HG03469 (cell line): Measurements from ENCODE around the gene EHMT1.
"Not testable (repeated sequence)": the region's sequence is repeated elsewhere in the genome, so short reads cannot be mapped to it uniquely, and the experiment has no call there.

Source experiments
- ATAC-seq: cut with Tn5 transposase; IDR thresholded peaks from one replicate; pipeline ENCODE4 v1.9.1; 2021; ENCODE audit warnings: mild to moderate bottlenecking, moderate library complexity, moderate number of reproducible peaks; ENCODE audit not compliant: unreplicated experiment

EHMT1 gene

GRCh38 chr9:137838576-137838975 lies 219.8 kb downstream of the EHMT1 start:
- ATAC-seq, result no peak

DNA sequence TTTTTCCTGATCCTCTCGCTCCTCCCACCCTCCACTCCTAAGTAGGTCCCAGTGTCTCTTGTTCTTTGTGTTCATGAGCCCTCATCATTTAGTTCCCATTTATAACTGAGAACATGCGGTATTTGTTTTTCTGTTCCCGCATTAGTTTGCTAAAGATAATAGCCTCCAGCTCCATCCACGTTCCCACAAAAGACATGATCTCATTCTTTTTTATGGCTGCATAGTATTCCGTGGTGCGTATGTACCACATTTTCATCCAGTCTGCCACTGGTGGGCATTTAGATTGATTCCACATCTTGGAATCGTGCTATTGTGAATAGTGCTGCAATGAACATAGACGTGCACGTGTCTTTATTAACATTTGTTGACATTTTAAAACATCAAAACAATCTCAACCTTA lies 224.6 kb downstream of the EHMT1 start:
- ATAC-seq, result no peak

DNA sequence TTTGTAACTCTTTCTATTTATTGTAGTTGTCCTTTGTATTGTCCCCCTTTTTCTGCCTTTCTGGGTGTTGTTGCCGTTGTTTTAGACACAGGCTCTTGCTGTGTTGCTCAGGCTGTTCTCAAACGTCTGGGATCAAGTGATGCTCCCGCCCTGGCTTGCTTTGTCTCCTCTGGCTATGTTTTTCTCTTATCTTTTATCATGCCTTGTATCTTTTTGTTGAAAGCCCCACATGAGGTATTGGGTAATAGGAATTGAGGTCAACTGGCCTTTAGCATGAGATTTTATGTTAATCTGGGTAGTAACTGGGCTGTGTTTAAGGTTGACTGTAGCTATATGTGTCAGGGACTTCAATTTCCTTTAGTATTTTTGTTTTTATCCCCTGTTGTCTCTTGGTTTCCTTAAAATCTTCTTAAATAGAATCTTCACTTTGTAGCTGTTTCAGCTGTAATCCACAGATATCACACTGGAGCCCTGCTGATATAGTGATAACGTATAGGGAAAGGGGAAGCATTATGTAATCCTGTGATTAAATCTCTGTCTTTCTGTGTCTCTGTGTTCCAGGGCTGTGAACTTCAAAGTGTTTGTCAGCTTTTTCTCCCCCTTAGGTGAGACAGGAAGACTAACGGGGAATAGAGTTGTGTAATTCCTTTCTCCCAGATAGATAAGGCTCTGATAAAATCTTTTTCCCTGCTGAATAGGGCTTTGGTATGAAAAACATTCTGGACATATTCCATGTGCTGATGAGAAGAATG lies 232.9 kb downstream of the EHMT1 start:
- ATAC-seq, result no peak

GRCh38 chr9:137853392-137853995 lies 234.7 kb downstream of the EHMT1 start:
- ATAC-seq, result no peak

- no peak for ATAC-seq
Observed at GRCh38 chr9:137860361-137860760, 241.6 kb downstream of the EHMT1 start.

DNA sequence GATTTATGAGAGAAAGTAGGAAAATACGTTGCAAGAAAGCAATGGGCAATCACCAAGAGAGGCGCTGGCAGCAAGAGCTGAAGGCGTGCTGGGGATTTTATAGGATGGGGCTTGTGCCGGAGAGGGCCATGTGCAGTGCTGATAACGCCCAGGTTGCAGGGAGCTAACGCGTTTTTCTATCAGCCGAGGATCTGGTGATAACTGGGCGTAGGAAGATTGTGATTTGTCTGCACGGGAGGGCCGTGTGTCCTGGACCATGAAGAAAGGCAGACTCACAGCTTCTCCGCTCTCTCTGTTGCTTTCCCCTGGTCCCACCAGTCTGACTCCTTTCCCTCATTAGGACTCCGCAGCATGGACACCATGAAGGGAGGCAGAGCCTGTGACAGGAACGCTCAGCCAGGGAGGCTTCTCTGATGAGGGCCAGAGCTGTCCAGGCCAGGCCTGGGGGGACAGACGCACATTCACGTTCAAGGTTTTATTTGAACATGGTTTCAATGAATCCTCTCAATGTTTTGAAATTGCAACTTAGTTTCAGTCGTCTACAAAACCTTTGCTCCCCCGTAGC lies 246.9 kb downstream of the EHMT1 start:
- no peak for ATAC-seq

- no peak for ATAC-seq
Observed at GRCh38 chr9:137866226-137867141, 247.7 kb downstream of the EHMT1 start.

- no peak for ATAC-seq
Observed at GRCh38 chr9:137870432-137870831, 251.6 kb downstream of the EHMT1 start.

GRCh38 chr9:137872296-137872695 lies 253.5 kb downstream of the EHMT1 start:
- no peak for ATAC-seq

GRCh38 chr9:137873408-137873807 lies 254.6 kb downstream of the EHMT1 start:
- ATAC-seq, result no peak

DNA sequence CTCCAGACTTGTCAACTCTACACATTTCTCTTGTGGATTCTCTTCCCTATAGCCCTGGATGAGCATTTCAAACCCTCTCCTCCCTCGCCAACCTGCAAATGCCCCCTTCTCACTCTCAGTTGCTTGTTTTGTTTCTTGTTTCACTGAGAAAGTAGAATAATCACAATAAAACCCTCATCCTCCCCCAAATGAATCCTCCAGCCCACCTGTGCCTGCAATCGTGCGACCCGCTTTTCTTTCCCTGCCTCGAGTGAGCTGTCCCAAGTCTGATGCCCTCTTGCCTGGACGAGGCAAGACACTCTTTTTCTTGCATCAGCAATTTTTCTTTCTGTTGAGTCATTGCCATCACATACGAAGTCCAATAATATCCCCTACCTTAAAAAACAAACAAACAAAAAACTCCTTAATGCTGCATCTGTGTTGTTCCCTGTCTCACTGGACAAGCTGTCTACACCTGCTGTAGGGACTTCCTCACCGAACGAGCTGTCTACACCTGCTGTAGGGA lies 255.1 kb downstream of the EHMT1 start:
- no peak for ATAC-seq

DNA sequence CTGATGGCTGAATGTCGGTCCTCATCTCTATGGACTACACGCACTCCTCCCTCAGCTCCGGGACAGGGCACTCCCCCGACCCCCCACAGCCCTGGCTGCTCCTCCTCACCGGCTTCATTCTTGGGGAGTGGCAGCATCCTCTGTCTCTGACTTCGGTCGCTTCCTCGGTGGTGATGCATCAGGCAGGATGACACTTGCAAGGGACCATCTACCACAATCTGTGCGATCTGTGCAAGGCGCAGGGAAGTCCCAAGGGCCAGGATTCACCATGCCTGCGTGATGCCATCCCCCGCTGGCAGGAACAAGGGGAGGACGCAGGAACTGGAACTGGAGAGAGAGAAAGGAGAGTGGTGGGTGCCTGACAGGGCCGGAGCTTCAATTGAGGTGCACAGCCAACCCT lies 256.5 kb downstream of the EHMT1 start:
- no peak for ATAC-seq

DNA sequence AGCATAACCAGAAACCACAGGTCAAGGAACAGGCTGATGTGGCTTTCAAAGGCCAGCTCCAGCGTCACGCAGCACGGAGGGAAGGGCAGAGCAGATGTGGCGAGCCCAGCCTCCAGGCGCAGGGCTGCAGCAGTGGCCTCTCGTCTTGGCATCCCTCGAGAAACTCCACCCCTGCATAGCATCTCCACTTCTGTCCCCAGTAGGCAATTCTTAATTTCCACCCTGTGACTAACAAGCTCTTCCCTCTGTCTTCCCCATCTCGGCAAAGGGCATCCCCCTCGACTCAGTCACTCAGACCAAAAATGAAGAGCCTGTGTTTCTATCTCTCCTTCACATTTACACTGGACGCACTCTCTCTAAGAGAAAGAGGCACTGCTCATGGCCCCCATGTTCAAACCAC lies 257.0 kb downstream of the EHMT1 start:
- no peak for ATAC-seq

DNA sequence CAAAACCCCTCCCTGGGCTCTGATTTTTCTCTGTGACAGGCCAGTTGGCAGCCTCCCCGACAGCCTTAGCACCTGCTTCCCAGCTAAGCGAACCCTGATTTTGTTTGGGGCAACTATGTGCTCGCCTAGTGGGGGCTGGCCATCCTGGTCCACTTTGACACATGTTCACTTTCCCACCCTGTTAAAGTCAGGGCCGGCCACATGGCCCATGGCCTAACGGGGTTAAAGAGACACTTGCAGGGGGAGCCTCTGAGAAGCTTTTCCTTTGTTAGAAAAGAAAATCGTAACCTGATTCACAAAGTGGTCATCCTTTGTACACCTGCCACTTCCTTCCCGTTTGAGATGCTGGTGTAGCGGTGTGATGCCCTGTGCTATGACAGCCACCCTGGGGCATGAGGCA lies 257.5 kb downstream of the EHMT1 start:
- no peak for ATAC-seq

GRCh38 chr9:137876781-137877386 lies 258.1 kb downstream of the EHMT1 start:
- no peak for ATAC-seq

- not testable (repeated sequence) for ATAC-seq
Observed at GRCh38 chr9:137877506-137878122, 258.8 kb downstream of the EHMT1 start, which contains the start of gene CACNA1B. Gene CACNA1B (plus strand): TSS chr9:137877782. CDS start chr9:137877934, 152 bp downstream.

DNA sequence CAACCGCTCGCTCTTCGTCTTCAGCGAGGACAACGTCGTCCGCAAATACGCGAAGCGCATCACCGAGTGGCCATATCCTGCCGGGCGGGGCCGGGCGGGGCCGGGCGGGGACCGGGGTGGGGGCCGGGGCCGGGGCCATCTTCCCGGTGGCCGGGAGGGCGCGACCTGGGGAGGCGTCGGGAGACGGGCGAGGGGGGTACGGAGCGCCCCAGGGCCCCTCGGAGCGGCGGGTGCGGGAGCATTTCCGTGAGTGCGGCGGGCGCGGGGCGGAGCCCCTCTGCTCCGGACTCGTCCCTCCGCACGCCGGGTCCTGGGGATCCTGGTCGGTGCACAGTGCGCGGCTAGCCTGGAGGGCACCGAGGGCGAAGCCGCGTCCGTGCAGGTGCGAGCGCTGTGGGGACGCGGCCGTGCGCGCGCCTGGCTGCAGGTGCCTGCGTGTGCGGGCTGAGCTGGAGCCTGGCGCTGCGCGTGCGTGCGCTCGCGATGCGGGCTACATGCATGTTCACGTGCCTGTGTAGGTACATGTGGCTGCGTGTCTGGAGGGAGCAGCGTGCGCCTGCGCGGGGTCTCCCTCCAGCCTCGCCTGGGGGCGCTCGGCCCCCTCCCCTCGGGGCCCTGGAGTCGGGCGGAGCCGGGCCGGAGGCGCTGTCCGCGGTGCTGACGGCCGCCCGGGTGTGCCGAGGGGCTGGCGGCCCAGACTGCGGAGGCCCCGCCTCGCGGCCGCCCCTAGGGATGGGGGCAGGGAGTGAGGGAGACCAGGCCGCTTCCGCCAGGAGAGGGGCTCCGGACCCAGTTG lies 259.5 kb downstream of the EHMT1 start:
- no peak for ATAC-seq

GRCh38 chr9:137879052-137879451 lies 260.2 kb downstream of the EHMT1 start:
- ATAC-seq, result no peak

GRCh38 chr9:137879566-137880150 lies 260.9 kb downstream of the EHMT1 start:
- ATAC-seq, result no peak
